HCT116 (cell line): ENCODE results near the gene RHOBTB1.

Experiments used
- CEBPB ChIP-seq: IDR thresholded peaks from 2 replicates; pipeline ENCODE4 v1.6.1; 2012; ENCODE audit warnings: low read depth
- EZH2phosphoT487 ChIP-seq: fragments of 200-600 bp; IDR thresholded peaks from 2 replicates; pipeline ENCODE4 v1.6.1; 2018; ENCODE audit warnings: antibody characterized with exemption, borderline replicate concordance
- MAX ChIP-seq: IDR thresholded peaks from 2 replicates; pipeline ENCODE4 v1.6.1; 2012
- POLR2A ChIP-seq: IDR thresholded peaks from 2 replicates; pipeline ENCODE4 v1.7.0; 2011; ENCODE audit warnings: borderline replicate concordance; ENCODE audit not compliant: insufficient read depth, insufficient read length; ENCODE audit errors: extremely low read depth
- ZBTB33 ChIP-seq: IDR thresholded peaks from 2 replicates; pipeline ENCODE4 v1.6.1; 2011; ENCODE audit warnings: mild to moderate bottlenecking, low read length, moderate library complexity; ENCODE audit not compliant: insufficient replicate concordance; ENCODE audit errors: extremely low read depth
- ZFX ChIP-seq: fragments of 450-650 bp; IDR thresholded peaks from 2 replicates; pipeline ENCODE4 v1.6.1; 2017
- TF ChIP-seq, protein P1 (sequence below), 3 experiments: fragments of 200-600 bp in 1 of 3; sonication (generic) in 1 of 3; IDR thresholded peaks in 2 of 3; conservative IDR thresholded peaks in 1 of 3; 2 replicates each; pipeline ENCODE4 v1.5.1; 2012 to 2017; ENCODE audit warnings: low read depth in 2 of 3, low read length in 2 of 3, antibody characterized with exemption in 1 of 3, borderline replicate concordance in 1 of 3, control low read depth in 1 of 3, mild to moderate bottlenecking in 1 of 3, mixed read lengths in 1 of 3, mixed run types in 1 of 3, moderate library complexity in 1 of 3; ENCODE audit not compliant: insufficient read depth in 1 of 3

DNA sequence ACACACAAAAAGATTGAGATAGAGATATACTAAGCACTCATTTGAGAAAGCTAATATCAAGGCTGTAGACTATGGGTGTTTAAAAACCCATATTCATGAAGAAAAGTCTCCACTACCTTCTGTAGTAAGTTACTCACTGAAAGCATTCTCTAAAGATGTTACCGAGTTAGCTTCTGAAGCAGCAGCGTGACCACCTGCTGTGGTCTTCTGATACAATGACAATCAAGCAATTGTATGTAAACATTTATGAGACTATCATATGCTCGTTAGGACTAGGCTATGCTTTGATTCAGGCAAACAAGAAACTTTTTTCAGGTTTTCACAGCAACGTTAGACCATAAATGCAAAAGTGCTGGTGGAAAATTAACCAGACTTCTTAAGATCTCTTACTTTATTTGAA, 11.2 kb downstream of the RHOBTB1 start:
- TF ChIP-seq MAX: no peak
- TF ChIP-seq POLR2A: no peak
- no peak for TF ChIP-seq EZH2phosphoT487
- TF ChIP-seq ZBTB33: no peak
- TF ChIP-seq ZFX: no peak
- TF ChIP-seq, protein P1, sequence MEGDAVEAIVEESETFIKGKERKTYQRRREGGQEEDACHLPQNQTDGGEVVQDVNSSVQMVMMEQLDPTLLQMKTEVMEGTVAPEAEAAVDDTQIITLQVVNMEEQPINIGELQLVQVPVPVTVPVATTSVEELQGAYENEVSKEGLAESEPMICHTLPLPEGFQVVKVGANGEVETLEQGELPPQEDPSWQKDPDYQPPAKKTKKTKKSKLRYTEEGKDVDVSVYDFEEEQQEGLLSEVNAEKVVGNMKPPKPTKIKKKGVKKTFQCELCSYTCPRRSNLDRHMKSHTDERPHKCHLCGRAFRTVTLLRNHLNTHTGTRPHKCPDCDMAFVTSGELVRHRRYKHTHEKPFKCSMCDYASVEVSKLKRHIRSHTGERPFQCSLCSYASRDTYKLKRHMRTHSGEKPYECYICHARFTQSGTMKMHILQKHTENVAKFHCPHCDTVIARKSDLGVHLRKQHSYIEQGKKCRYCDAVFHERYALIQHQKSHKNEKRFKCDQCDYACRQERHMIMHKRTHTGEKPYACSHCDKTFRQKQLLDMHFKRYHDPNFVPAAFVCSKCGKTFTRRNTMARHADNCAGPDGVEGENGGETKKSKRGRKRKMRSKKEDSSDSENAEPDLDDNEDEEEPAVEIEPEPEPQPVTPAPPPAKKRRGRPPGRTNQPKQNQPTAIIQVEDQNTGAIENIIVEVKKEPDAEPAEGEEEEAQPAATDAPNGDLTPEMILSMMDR (IDR thresholded peaks at IDR 0.05 in 2 of 3, conservative IDR thresholded peaks at IDR 0.05 in 1 of 3; ENCODE audit: borderline replicate concordance in 1 of 3, insufficient read depth in 1 of 3, low read depth in 2 of 3, low read length in 2 of 3): no peak
- TF ChIP-seq CEBPB: no peak
